ENCODE data around the gene TMEM100. TPM values are rescaled to one million over a fixed set of nuclear protein-coding genes. Genes with fewer than 3 reads are reported as not detected.

TMEM100 gene
- polyA plus RNA-seq, 1 donor from 2014 or later = not detected

- no peaks in the 10 kb centered on the region for H3K27me3 ChIP-seq (ENCODE audit: insufficient read depth, low read depth, low read length)
- TF ChIP-seq POLR2AphosphoS5 (IDR thresholded peaks at IDR 0.05) (no peak), TAF1 (IDR thresholded peaks at IDR 0.05; ENCODE audit: low read depth) (no peak), MXI1 (conservative IDR thresholded peaks at IDR 0.05; ENCODE audit: poor library complexity, severe bottlenecking) (no peak), REST (IDR thresholded peaks at IDR 0.05; ENCODE audit: borderline replicate concordance) (no peak), RAD21 (conservative IDR thresholded peaks at IDR 0.05) (no peak), EP300 (conservative IDR thresholded peaks at IDR 0.05; ENCODE audit: poor library complexity, severe bottlenecking) (no peak), SMC3 (conservative IDR thresholded peaks at IDR 0.05; ENCODE audit: poor library complexity) (no peak), CTCF (IDR thresholded peaks at IDR 0.05; ENCODE audit: poor library complexity, severe bottlenecking) (no peak), EZH2 (IDR thresholded peaks at IDR 0.05; ENCODE audit: borderline replicate concordance, insufficient read depth, low read length, poor library complexity, severe bottlenecking) (no peak)
- no peak overlapping the region for H3K9ac ChIP-seq (ENCODE audit: low read length)
- H3K4me2 ChIP-seq (ENCODE audit: low read length) = no peak overlapping the region
- no peak overlapping the region for H3K27ac ChIP-seq (ENCODE audit: low read length)
- H4K20me1 ChIP-seq (ENCODE audit: insufficient read depth) = no peaks in the 10 kb centered on the region
- H3K36me3 ChIP-seq (ENCODE audit: insufficient read depth, low read length) = no peaks in the 10 kb centered on the region
- H3K79me2 ChIP-seq (replicated peaks; ENCODE audit: insufficient read depth, low read length) = peaks cover 6% of the 10 kb centered on the region
- H3K9me3 ChIP-seq (ENCODE audit: low read length) = no peaks in the 10 kb centered on the region
- H3K4me3 ChIP-seq (ENCODE audit: low read length) = no peak overlapping the region
- H2AFZ ChIP-seq (ENCODE audit: low read depth, low read length) = no peak overlapping the region
- no peaks in the 10 kb centered on the region for H3F3A ChIP-seq (ENCODE audit: insufficient read depth, low read length, poor library complexity, severe bottlenecking)
- no peaks in the 10 kb centered on the region for H3K9me2 ChIP-seq (ENCODE audit: insufficient read depth, low read length)
These were observed 26.2 kb upstream of the TMEM100 start for GRCh38 chr17:55748841-55749240.

GRCh38 chr17:55747209-55747608 is 24.5 kb upstream of the TMEM100 start:
- Histone ChIP-seq H2AFZ (ENCODE audit: low read depth, low read length) (no peak overlapping the region), H3K9ac (ENCODE audit: low read length) (no peak overlapping the region), H3K36me3 (ENCODE audit: insufficient read depth, low read length) (no peaks in the 10 kb centered on the region), H3K4me2 (ENCODE audit: low read length) (no peak overlapping the region), H3K4me3 (ENCODE audit: low read length) (no peak overlapping the region), H3K9me2 (ENCODE audit: insufficient read depth, low read length) (no peaks in the 10 kb centered on the region), H3K27ac (ENCODE audit: low read length) (no peak overlapping the region), H3K79me2 (replicated peaks; ENCODE audit: insufficient read depth, low read length) (peaks cover 6% of the 10 kb centered on the region), H3K9me3 (ENCODE audit: low read length) (no peaks in the 10 kb centered on the region), H3K27me3 (ENCODE audit: insufficient read depth, low read depth, low read length) (no peaks in the 10 kb centered on the region), H4K20me1 (ENCODE audit: insufficient read depth) (no peaks in the 10 kb centered on the region), H3F3A (ENCODE audit: insufficient read depth, low read length, poor library complexity, severe bottlenecking) (no peaks in the 10 kb centered on the region)
- TF ChIP-seq EP300 (conservative IDR thresholded peaks at IDR 0.05; ENCODE audit: poor library complexity, severe bottlenecking) = no peak
- TF ChIP-seq EZH2 (IDR thresholded peaks at IDR 0.05; ENCODE audit: borderline replicate concordance, insufficient read depth, low read length, poor library complexity, severe bottlenecking) = no peak
- TF ChIP-seq RAD21 (conservative IDR thresholded peaks at IDR 0.05) = no peak
- no peak for TF ChIP-seq SMC3 (conservative IDR thresholded peaks at IDR 0.05; ENCODE audit: poor library complexity)
- TF ChIP-seq POLR2AphosphoS5 (IDR thresholded peaks at IDR 0.05) = no peak
- TF ChIP-seq MXI1 (conservative IDR thresholded peaks at IDR 0.05; ENCODE audit: poor library complexity, severe bottlenecking) = no peak
